ENCODE data around the gene SLC4A5. TPM values are rescaled to one million over a fixed set of nuclear protein-coding genes. Genes with fewer than 3 reads are reported as not detected.

The SLC4A5 gene
- total RNA-seq, 1 experiment from 2014 or later = 1.8 TPM

DNA sequence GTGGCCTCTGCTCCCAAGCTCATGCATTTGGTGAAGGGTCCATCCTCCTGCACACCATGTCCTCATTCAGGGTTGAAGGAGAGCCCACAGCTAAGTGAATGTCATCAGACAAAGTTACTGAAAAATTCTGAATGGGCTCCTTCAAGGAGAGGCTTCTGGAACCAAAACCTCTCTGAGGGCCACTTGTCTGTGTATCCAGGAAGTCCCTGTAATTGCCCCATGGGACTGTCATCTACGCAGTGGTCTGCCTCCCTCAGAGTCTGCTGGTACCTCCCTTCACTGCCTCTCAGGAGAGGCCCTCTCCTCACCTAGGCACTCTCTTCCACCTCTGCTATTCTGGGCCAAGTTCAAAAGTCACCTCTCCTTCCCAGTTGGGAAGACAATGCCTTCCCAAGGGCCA is 68.0 kb downstream of the SLC4A5 start (continued):
- TF ChIP-seq, protein P1, sequence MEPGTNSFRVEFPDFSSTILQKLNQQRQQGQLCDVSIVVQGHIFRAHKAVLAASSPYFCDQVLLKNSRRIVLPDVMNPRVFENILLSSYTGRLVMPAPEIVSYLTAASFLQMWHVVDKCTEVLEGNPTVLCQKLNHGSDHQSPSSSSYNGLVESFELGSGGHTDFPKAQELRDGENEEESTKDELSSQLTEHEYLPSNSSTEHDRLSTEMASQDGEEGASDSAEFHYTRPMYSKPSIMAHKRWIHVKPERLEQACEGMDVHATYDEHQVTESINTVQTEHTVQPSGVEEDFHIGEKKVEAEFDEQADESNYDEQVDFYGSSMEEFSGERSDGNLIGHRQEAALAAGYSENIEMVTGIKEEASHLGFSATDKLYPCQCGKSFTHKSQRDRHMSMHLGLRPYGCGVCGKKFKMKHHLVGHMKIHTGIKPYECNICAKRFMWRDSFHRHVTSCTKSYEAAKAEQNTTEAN (CRISPR knock-in tag; IDR thresholded peaks at IDR 0.05) = no peak
- TF ChIP-seq ZNF232 (CRISPR knock-in tag; IDR thresholded peaks at IDR 0.05) (no peak), GTF2I (CRISPR knock-in tag; conservative IDR thresholded peaks at IDR 0.05) (no peak), CREM (CRISPR knock-in tag; IDR thresholded peaks at IDR 0.05) (no peak), HMGA2 (CRISPR knock-in tag; IDR thresholded peaks at IDR 0.05) (no peak), TEAD4 (CRISPR knock-in tag; IDR thresholded peaks at IDR 0.05) (no peak)
- TF ChIP-seq, protein P2, sequence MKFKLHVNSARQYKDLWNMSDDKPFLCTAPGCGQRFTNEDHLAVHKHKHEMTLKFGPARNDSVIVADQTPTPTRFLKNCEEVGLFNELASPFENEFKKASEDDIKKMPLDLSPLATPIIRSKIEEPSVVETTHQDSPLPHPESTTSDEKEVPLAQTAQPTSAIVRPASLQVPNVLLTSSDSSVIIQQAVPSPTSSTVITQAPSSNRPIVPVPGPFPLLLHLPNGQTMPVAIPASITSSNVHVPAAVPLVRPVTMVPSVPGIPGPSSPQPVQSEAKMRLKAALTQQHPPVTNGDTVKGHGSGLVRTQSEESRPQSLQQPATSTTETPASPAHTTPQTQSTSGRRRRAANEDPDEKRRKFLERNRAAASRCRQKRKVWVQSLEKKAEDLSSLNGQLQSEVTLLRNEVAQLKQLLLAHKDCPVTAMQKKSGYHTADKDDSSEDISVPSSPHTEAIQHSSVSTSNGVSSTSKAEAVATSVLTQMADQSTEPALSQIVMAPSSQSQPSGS (CRISPR knock-in tag; IDR thresholded peaks at IDR 0.05; ENCODE audit: borderline replicate concordance, low read depth) = no peak
- TF ChIP-seq, protein P3, sequence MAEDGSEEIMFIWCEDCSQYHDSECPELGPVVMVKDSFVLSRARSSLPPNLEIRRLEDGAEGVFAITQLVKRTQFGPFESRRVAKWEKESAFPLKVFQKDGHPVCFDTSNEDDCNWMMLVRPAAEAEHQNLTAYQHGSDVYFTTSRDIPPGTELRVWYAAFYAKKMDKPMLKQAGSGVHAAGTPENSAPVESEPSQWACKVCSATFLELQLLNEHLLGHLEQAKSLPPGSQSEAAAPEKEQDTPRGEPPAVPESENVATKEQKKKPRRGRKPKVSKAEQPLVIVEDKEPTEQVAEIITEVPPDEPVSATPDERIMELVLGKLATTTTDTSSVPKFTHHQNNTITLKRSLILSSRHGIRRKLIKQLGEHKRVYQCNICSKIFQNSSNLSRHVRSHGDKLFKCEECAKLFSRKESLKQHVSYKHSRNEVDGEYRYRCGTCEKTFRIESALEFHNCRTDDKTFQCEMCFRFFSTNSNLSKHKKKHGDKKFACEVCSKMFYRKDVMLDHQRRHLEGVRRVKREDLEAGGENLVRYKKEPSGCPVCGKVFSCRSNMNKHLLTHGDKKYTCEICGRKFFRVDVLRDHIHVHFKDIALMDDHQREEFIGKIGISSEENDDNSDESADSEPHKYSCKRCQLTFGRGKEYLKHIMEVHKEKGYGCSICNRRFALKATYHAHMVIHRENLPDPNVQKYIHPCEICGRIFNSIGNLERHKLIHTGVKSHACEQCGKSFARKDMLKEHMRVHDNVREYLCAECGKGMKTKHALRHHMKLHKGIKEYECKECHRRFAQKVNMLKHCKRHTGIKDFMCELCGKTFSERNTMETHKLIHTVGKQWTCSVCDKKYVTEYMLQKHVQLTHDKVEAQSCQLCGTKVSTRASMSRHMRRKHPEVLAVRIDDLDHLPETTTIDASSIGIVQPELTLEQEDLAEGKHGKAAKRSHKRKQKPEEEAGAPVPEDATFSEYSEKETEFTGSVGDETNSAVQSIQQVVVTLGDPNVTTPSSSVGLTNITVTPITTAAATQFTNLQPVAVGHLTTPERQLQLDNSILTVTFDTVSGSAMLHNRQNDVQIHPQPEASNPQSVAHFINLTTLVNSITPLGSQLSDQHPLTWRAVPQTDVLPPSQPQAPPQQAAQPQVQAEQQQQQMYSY (CRISPR knock-in tag; IDR thresholded peaks at IDR 0.05) = no peak
- TF ChIP-seq, protein P4, sequence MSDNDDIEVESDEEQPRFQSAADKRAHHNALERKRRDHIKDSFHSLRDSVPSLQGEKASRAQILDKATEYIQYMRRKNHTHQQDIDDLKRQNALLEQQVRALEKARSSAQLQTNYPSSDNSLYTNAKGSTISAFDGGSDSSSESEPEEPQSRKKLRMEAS (CRISPR knock-in tag; IDR thresholded peaks at IDR 0.05) = no peak
- TF ChIP-seq, protein P5, sequence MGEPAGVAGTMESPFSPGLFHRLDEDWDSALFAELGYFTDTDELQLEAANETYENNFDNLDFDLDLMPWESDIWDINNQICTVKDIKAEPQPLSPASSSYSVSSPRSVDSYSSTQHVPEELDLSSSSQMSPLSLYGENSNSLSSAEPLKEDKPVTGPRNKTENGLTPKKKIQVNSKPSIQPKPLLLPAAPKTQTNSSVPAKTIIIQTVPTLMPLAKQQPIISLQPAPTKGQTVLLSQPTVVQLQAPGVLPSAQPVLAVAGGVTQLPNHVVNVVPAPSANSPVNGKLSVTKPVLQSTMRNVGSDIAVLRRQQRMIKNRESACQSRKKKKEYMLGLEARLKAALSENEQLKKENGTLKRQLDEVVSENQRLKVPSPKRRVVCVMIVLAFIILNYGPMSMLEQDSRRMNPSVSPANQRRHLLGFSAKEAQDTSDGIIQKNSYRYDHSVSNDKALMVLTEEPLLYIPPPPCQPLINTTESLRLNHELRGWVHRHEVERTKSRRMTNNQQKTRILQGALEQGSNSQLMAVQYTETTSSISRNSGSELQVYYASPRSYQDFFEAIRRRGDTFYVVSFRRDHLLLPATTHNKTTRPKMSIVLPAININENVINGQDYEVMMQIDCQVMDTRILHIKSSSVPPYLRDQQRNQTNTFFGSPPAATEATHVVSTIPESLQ (CRISPR knock-in tag; IDR thresholded peaks at IDR 0.05) = no peak

DNA sequence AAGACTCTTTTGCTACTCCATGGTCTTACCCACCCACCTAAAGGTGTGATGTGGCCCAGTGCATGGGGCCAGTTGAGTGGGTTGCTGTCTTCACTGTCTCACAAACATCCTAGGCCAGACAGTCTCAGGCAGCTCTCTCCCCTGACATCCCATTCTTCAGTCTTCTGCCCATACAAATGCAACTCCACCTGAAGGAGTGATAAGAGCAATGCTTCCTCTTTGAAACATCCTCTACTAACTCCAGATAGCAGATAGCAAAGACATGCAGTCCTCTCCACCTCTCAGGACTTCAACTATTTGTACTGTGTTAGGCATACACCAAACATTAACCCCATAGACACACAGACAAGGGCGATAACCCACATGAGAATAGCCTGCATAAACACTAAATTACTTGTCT is 73.5 kb downstream of the SLC4A5 start:
- CTCF ChIA-PET = interaction anchor here (0.6 to 1.7 kb wide), 3 partner anchors 9 to 182 kb away, joined by 3 to 5 read pairs (median 3); no protein-coding TSS in a partner anchor
- no peak overlapping the region for H3K27ac Mint-ChIP-seq
- no peak for DNase-seq (ENCODE audit: low spot score)
- no peaks in the 10 kb centered on the region for H3K36me3 Mint-ChIP-seq
- no peaks in the 10 kb centered on the region for H3K4me1 Mint-ChIP-seq
- no peaks in the 10 kb centered on the region for H3K9me3 Mint-ChIP-seq
- POLR2A ChIA-PET = no interaction called here
- no peak overlapping the region for H3K4me3 Mint-ChIP-seq
- peaks cover 7% of the 10 kb centered on the region for H3K27me3 Mint-ChIP-seq (ENCODE audit: low read depth)
- no peak for ATAC-seq
- TF ChIP-seq NFYB (CRISPR knock-in tag; conservative IDR thresholded peaks at IDR 0.05; ENCODE audit: low read depth) (no peak), ZNF138 (CRISPR knock-in tag; conservative IDR thresholded peaks at IDR 0.05) (no peak), NFATC4 (CRISPR knock-in tag; IDR thresholded peaks at IDR 0.05) (no peak), ZNF219 (CRISPR knock-in tag; IDR thresholded peaks at IDR 0.05; ENCODE audit: borderline replicate concordance) (no peak), ZNF423 (CRISPR knock-in tag; IDR thresholded peaks at IDR 0.05) (no peak), ATF1 (CRISPR knock-in tag; IDR thresholded peaks at IDR 0.05) (no peak), FOXJ3 (CRISPR knock-in tag; IDR thresholded peaks at IDR 0.05; ENCODE audit: borderline replicate concordance) (no peak), RORB (CRISPR knock-in tag; IDR thresholded peaks at IDR 0.05) (no peak)
- TF ChIP-seq, protein P6, sequence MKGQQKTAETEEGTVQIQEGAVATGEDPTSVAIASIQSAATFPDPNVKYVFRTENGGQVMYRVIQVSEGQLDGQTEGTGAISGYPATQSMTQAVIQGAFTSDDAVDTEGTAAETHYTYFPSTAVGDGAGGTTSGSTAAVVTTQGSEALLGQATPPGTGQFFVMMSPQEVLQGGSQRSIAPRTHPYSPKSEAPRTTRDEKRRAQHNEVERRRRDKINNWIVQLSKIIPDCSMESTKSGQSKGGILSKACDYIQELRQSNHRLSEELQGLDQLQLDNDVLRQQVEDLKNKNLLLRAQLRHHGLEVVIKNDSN (CRISPR knock-in tag; IDR thresholded peaks at IDR 0.05) = no peak
- TF ChIP-seq, protein P7, sequence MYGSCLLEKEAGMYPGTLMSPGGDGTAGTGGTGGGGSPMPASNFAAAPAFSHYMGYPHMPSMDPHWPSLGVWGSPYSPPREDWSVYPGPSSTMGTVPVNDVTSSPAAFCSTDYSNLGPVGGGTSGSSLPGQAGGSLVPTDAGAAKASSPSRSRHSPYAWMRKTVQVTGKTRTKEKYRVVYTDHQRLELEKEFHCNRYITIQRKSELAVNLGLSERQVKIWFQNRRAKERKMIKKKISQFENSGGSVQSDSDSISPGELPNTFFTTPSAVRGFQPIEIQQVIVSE (CRISPR knock-in tag; IDR thresholded peaks at IDR 0.05; ENCODE audit: borderline replicate concordance) = no peak
- TF ChIP-seq, protein P8, sequence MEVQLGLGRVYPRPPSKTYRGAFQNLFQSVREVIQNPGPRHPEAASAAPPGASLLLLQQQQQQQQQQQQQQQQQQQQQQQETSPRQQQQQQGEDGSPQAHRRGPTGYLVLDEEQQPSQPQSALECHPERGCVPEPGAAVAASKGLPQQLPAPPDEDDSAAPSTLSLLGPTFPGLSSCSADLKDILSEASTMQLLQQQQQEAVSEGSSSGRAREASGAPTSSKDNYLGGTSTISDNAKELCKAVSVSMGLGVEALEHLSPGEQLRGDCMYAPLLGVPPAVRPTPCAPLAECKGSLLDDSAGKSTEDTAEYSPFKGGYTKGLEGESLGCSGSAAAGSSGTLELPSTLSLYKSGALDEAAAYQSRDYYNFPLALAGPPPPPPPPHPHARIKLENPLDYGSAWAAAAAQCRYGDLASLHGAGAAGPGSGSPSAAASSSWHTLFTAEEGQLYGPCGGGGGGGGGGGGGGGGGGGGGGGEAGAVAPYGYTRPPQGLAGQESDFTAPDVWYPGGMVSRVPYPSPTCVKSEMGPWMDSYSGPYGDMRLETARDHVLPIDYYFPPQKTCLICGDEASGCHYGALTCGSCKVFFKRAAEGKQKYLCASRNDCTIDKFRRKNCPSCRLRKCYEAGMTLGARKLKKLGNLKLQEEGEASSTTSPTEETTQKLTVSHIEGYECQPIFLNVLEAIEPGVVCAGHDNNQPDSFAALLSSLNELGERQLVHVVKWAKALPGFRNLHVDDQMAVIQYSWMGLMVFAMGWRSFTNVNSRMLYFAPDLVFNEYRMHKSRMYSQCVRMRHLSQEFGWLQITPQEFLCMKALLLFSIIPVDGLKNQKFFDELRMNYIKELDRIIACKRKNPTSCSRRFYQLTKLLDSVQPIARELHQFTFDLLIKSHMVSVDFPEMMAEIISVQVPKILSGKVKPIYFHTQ (CRISPR knock-in tag; IDR thresholded peaks at IDR 0.05) = no peak
